ENCODE data around the gene MVB12A. TPM values are rescaled to one million over a fixed set of nuclear protein-coding genes. Genes with fewer than 3 reads are reported as not detected.
A peak's percentile ranks its signal among the peaks of the same experiment; 100 is the strongest.

Gene MVB12A
- total RNA-seq, 1 donor from 2014 or later, result 41.0 TPM

DNA sequence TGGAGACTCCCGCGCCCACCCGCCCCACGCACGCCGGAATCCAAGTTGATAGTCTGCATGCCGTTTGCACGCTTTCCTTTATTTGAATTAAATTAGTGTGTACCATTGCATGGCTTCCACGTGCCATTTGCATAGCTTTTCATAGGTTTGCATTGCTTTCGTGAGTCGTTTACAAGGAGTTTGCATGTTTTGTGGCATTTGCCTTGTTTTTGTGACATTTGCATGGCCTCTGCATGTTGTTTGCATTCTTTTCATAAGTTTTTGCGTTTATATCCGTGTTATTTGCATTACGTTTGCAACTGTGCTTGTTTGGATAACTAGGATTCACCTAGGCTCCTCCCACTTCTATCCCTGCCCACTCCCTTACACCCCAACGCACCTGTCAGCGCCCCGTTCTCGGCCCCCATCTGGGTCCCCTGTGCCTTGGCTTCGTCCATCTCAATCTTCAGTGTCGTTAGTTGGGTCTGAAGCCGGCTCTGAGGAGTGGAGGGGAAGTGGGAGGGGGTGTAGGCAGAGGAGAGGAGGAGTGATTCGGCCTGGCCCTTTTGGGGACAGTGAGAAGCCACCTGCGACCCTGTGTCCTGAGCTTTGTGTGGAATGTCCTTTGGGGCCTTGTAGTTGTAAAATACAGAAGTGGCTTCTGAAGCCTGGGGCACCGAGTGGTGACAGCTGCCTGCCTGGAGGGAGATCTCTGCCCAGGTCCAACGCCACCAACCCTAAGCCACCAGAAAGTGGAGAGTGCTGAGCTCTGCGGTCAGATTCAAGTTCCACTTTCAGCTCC is 28.3 kb upstream of the MVB12A start:
- H4K20me1 ChIP-seq (ENCODE audit: insufficient read depth, low read length), result no peaks in the 10 kb centered on the region
- H3K9me3 ChIP-seq (ENCODE audit: insufficient read depth, low read depth, low read length), result peaks cover 3% of the 10 kb centered on the region
- H3K27me3 Mint-ChIP-seq (ENCODE audit: low read depth, unreplicated experiment), result no peaks in the 10 kb centered on the region
- FAIRE-seq (no peak), DNase-seq (ENCODE audit: low read depth) (no peak)
- H3K4me1 Mint-ChIP-seq (ENCODE audit: low read depth, unreplicated experiment), result peaks cover 4% of the 10 kb centered on the region
- H3K27me3 ChIP-seq (ENCODE audit: insufficient read depth, low read length), result peaks cover 5% of the 10 kb centered on the region
- H3K27ac Mint-ChIP-seq (ENCODE audit: unreplicated experiment), result peak overlapping the region; percentile 81
- no peaks in the 10 kb centered on the region for H3K36me3 ChIP-seq (ENCODE audit: insufficient read depth, low read length)
- peak overlapping the region; percentile 91 for H3K4me2 ChIP-seq (ENCODE audit: low read length)
- peaks cover 2% of the 10 kb centered on the region for H3K9me3 Mint-ChIP-seq (ENCODE audit: unreplicated experiment)
- no peak overlapping the region for H3K27ac ChIP-seq (ENCODE audit: low read depth, low read length)
- peak overlapping the region; percentile 76 for H3K4me3 Mint-ChIP-seq (ENCODE audit: unreplicated experiment)
- peak overlapping the region; percentile 45 for H3K4me3 ChIP-seq (ENCODE audit: insufficient read depth, low read depth, low read length)
- TF ChIP-seq, protein P1, sequence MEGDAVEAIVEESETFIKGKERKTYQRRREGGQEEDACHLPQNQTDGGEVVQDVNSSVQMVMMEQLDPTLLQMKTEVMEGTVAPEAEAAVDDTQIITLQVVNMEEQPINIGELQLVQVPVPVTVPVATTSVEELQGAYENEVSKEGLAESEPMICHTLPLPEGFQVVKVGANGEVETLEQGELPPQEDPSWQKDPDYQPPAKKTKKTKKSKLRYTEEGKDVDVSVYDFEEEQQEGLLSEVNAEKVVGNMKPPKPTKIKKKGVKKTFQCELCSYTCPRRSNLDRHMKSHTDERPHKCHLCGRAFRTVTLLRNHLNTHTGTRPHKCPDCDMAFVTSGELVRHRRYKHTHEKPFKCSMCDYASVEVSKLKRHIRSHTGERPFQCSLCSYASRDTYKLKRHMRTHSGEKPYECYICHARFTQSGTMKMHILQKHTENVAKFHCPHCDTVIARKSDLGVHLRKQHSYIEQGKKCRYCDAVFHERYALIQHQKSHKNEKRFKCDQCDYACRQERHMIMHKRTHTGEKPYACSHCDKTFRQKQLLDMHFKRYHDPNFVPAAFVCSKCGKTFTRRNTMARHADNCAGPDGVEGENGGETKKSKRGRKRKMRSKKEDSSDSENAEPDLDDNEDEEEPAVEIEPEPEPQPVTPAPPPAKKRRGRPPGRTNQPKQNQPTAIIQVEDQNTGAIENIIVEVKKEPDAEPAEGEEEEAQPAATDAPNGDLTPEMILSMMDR (IDR thresholded peaks at IDR 0.05; ENCODE audit: insufficient read depth, low read depth, low read length), result no peak
- TF ChIP-seq EZH2 (IDR thresholded peaks at IDR 0.05; ENCODE audit: insufficient read depth, low read length), result no peak
- no peak overlapping the region for H3K9ac ChIP-seq (ENCODE audit: low read length)
- H2AFZ ChIP-seq (ENCODE audit: low read depth, low read length), result peak overlapping the region; percentile 80
- H3K36me3 Mint-ChIP-seq (ENCODE audit: low read depth, unreplicated experiment), result peaks cover 2% of the 10 kb centered on the region
- peaks cover 4% of the 10 kb centered on the region for H3K4me1 ChIP-seq (ENCODE audit: insufficient read depth, low read length)
- H3K79me2 ChIP-seq (ENCODE audit: insufficient read depth, low read length), result no peaks in the 10 kb centered on the region

DNA sequence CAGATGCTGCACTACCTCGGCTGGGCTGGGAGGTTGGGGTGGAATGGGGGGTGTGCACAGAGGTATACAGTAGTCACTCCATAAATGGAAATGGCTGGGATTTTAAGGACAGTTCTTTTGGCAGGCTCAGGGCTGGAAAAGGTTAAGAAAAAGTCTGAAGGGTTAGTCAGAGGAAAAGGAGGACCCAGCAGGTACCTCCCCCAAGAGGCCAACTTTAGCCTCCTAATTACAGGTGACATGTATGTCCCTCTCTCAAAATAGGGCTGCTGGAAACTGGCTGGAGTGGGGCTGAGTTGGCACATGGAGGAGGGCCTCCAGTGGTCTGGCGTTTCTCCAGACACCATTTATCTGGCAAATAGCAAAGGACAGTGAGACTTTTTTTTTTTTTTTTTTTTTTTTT is 26.8 kb upstream of the MVB12A start:
- Histone ChIP-seq H3K4me2 (ENCODE audit: low read length) (no peak overlapping the region), H3K27ac (ENCODE audit: low read depth, low read length) (no peak overlapping the region), H3K9ac (ENCODE audit: low read length) (no peak overlapping the region), H2AFZ (ENCODE audit: low read depth, low read length) (no peak overlapping the region), H3K9me3 (ENCODE audit: insufficient read depth, low read depth, low read length) (peaks cover 3% of the 10 kb centered on the region), H4K20me1 (ENCODE audit: insufficient read depth, low read length) (no peaks in the 10 kb centered on the region), H3K4me1 (ENCODE audit: insufficient read depth, low read length) (peaks cover 4% of the 10 kb centered on the region), H3K36me3 (ENCODE audit: insufficient read depth, low read length) (no peaks in the 10 kb centered on the region), H3K27me3 (ENCODE audit: insufficient read depth, low read length) (peaks cover 5% of the 10 kb centered on the region), H3K4me3 (ENCODE audit: insufficient read depth, low read depth, low read length) (no peak overlapping the region), H3K79me2 (ENCODE audit: insufficient read depth, low read length) (no peaks in the 10 kb centered on the region)
- H3K27me3 Mint-ChIP-seq (ENCODE audit: low read depth, unreplicated experiment), result no peaks in the 10 kb centered on the region
- peaks cover 2% of the 10 kb centered on the region for H3K9me3 Mint-ChIP-seq (ENCODE audit: unreplicated experiment)
- peaks cover 4% of the 10 kb centered on the region for H3K4me1 Mint-ChIP-seq (ENCODE audit: low read depth, unreplicated experiment)
- H3K36me3 Mint-ChIP-seq (ENCODE audit: low read depth, unreplicated experiment), result peaks cover 3% of the 10 kb centered on the region
- H3K4me3 Mint-ChIP-seq (ENCODE audit: unreplicated experiment), result no peak overlapping the region
- FAIRE-seq (no peak), DNase-seq (ENCODE audit: low read depth) (no peak)
- TF ChIP-seq, protein P1 (IDR thresholded peaks at IDR 0.05; ENCODE audit: insufficient read depth, low read depth, low read length), result no peak
- no peak for TF ChIP-seq EZH2 (IDR thresholded peaks at IDR 0.05; ENCODE audit: insufficient read depth, low read length)
- peak overlapping the region; percentile 66 for H3K27ac Mint-ChIP-seq (ENCODE audit: unreplicated experiment)

DNA sequence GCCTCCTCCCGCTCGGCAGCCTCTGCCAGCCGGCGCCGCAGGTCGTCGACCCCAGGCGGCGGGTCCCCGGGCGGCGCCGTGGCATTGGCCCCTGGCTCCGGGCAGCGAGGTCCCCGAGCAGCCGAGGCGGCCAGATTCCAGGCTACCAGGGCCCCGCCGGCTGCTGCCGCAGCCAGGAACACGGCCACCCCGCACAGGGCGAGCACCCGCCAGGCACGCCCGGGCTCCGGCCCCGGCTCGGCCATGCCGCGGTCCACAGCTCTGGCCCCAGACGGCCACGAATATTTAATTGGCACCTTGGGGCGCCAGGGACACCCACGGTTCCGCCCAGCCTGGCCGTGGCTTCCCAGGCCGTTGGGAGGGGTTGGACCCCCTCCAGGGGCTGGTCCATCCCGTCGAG is 25.9 kb upstream of the MVB12A start, which contains the start of gene CCDC194:
Gene CCDC194 (minus strand): TSS at position 283 of the 400 bp plus-strand sequence. CDS start 38 bp downstream, at position 245.
- H3K27me3 Mint-ChIP-seq (ENCODE audit: low read depth, unreplicated experiment), result no peaks in the 10 kb centered on the region

More for the DNA sequence above, 25.9 kb upstream of the MVB12A start, which contains the start of gene CCDC194:
- no peak within 1 kb of the TSS for H3K27ac ChIP-seq (ENCODE audit: low read depth, low read length)
- peaks cover 4% of the 10 kb centered on the region for H3K4me1 ChIP-seq (ENCODE audit: insufficient read depth, low read length)
- no peak for DNase-seq (ENCODE audit: low read depth)
- no peak within 1 kb of the TSS for H3K4me3 ChIP-seq (ENCODE audit: insufficient read depth, low read depth, low read length)
- H3K4me1 Mint-ChIP-seq (ENCODE audit: low read depth, unreplicated experiment), result peaks cover 4% of the 10 kb centered on the region
- peaks cover 3% of the 10 kb centered on the region for H3K9me3 ChIP-seq (ENCODE audit: insufficient read depth, low read depth, low read length)
- no peaks in the 10 kb centered on the region for H4K20me1 ChIP-seq (ENCODE audit: insufficient read depth, low read length)
- no peaks in the 10 kb centered on the region for H3K9me3 Mint-ChIP-seq (ENCODE audit: unreplicated experiment)
- H3K9ac ChIP-seq (ENCODE audit: low read length), result no peak within 1 kb of the TSS
- TF ChIP-seq, protein P1 (IDR thresholded peaks at IDR 0.05; ENCODE audit: insufficient read depth, low read depth, low read length), result no peak
- peak; percentile 66 for TF ChIP-seq EZH2 (IDR thresholded peaks at IDR 0.05; ENCODE audit: insufficient read depth, low read length)
- H3K4me2 ChIP-seq (ENCODE audit: low read length), result no peak within 1 kb of the TSS
- no peak for FAIRE-seq
- no peak within 1 kb of the TSS for H2AFZ ChIP-seq (ENCODE audit: low read depth, low read length)
- H3K36me3 Mint-ChIP-seq (ENCODE audit: low read depth, unreplicated experiment), result peaks cover 3% of the 10 kb centered on the region
- peak within 1 kb of the TSS; percentile 27 for H3K4me3 Mint-ChIP-seq (ENCODE audit: unreplicated experiment)
- no peaks in the 10 kb centered on the region for H3K79me2 ChIP-seq (ENCODE audit: insufficient read depth, low read length)
- no peaks in the 10 kb centered on the region for H3K36me3 ChIP-seq (ENCODE audit: insufficient read depth, low read length)
- H3K27ac Mint-ChIP-seq (ENCODE audit: unreplicated experiment), result peak within 1 kb of the TSS; percentile 66
- H3K27me3 ChIP-seq (ENCODE audit: insufficient read depth, low read length), result peaks cover 5% of the 10 kb centered on the region
